Measurements from ENCODE around the gene COG6. TPM values are rescaled to one million over a fixed set of nuclear protein-coding genes. Genes with fewer than 3 reads are reported as not detected.

COG6 gene
- total RNA-seq, 1 experiment from 2014 or later = 24.3 TPM

GRCh38 chr13:39632994-39633393, 22.5 kb upstream of the COG6 start:
- no TSS peak for BruUV-seq (replicated peaks)
- TF ChIP-seq TCF7L2 (IDR thresholded peaks at IDR 0.05; ENCODE audit: low read depth, low read length) (no peak), REST (IDR thresholded peaks at IDR 0.05; ENCODE audit: insufficient read depth in 1 of 2, low read depth in 2 of 2, low read length in 1 of 2) (no peak), SIN3A (IDR thresholded peaks at IDR 0.05; ENCODE audit: borderline replicate concordance, insufficient read depth, low read depth, low read length) (no peak), POLR2AphosphoS5 (IDR thresholded peaks at IDR 0.05; ENCODE audit: low read depth, low read length) (no peak), CTCF (IDR thresholded peaks at IDR 0.05) (no peak)

GRCh38 chr13:39635564-39635963, 19.9 kb upstream of the COG6 start:
- BruUV-seq (replicated peaks) = no TSS peak
- Histone ChIP-seq H3K4me1 (ENCODE audit: control insufficient read depth, insufficient read depth, low read length) (no peaks in the 10 kb centered on the region), H3K27me3 (ENCODE audit: control insufficient read depth, insufficient read depth, low read length) (no peaks in the 10 kb centered on the region), H3K36me3 (ENCODE audit: control insufficient read depth, insufficient read depth, low read length) (no peaks in the 10 kb centered on the region), H3K27ac (ENCODE audit: low read length) (no peak overlapping the region), H3K9me3 (ENCODE audit: control insufficient read depth, insufficient read depth, low read depth, low read length) (no peaks in the 10 kb centered on the region), H3K4me3 (ENCODE audit: low read depth in 2 of 2, low read length in 2 of 2) (no peak overlapping the region)
- DNase-seq (ENCODE audit: low read depth, low spot score) (no peak), ATAC-seq (no peak)
- ChIA-PET POLR2A (no interaction called here), CTCF (no interaction called here)
- in situ Hi-C loops (cut with HindIII; ENCODE audit: low pct_unique_long_range_greater_than_20kb, low sequenced_read_pairs) = no loop called here
- no peak for TF ChIP-seq SIN3A (IDR thresholded peaks at IDR 0.05; ENCODE audit: borderline replicate concordance, insufficient read depth, low read depth, low read length)
- TF ChIP-seq POLR2AphosphoS5 (IDR thresholded peaks at IDR 0.05; ENCODE audit: low read depth, low read length) = no peak
- no peak for TF ChIP-seq TCF7L2 (IDR thresholded peaks at IDR 0.05; ENCODE audit: low read depth, low read length)
- TF ChIP-seq CTCF (IDR thresholded peaks at IDR 0.05) = no peak
- no peak for TF ChIP-seq REST (IDR thresholded peaks at IDR 0.05; ENCODE audit: insufficient read depth in 1 of 2, low read depth in 2 of 2, low read length in 1 of 2)
- intact Hi-C loops (cut with micrococcal nuclease; ENCODE audit: unreplicated experiment) = no loop called here

More at GRCh38 chr13:39632994-39633393, 22.5 kb upstream of the COG6 start:
- intact Hi-C loops (cut with micrococcal nuclease; ENCODE audit: unreplicated experiment) = no loop called here
- Histone ChIP-seq H3K36me3 (ENCODE audit: control insufficient read depth, insufficient read depth, low read length) (no peaks in the 10 kb centered on the region), H3K9me3 (ENCODE audit: control insufficient read depth, insufficient read depth, low read depth, low read length) (no peaks in the 10 kb centered on the region), H3K27ac (ENCODE audit: low read length) (no peak overlapping the region), H3K4me1 (ENCODE audit: control insufficient read depth, insufficient read depth, low read length) (no peaks in the 10 kb centered on the region), H3K4me3 (ENCODE audit: low read depth in 2 of 2, low read length in 2 of 2) (no peak overlapping the region), H3K27me3 (ENCODE audit: control insufficient read depth, insufficient read depth, low read length) (no peaks in the 10 kb centered on the region)
- in situ Hi-C loops (cut with HindIII; ENCODE audit: low pct_unique_long_range_greater_than_20kb, low sequenced_read_pairs) = no loop called here
- ChIA-PET CTCF (no interaction called here), POLR2A (no interaction called here)
- DNase-seq (ENCODE audit: low read depth, low spot score) (no peak), ATAC-seq (no peak)

Data from Panc1 (cell line).